Mesenchymal stem cell (in vitro differentiated cells and primary cell): ENCODE data around the gene TTYH3.

Source experiments
- DNase-seq: peaks from one replicate; pipeline ENCODE4 v3.0.0-alpha.2; 2013
- H2AFZ ChIP-seq: one replicate; pipeline ENCODE4 v1.6.1; 2013; ENCODE audit warnings: low read depth, mild to moderate bottlenecking, control low read depth, inconsistent platforms, low read length, moderate library complexity
- H2AK5ac ChIP-seq: 2 replicates; pipeline ENCODE4 v1.6.1; 2013; ENCODE audit warnings: low read length, moderate library complexity, mild to moderate bottlenecking, inconsistent platforms; ENCODE audit not compliant: severe bottlenecking
- H2BK120ac ChIP-seq: one replicate; pipeline ENCODE4 v1.6.1; 2013; ENCODE audit warnings: low read depth, mild to moderate bottlenecking, inconsistent platforms, low read length, moderate library complexity
- H2BK12ac ChIP-seq, 2 experiments: one replicate each; pipeline ENCODE4 v1.6.1; 2013; ENCODE audit warnings: inconsistent platforms in 2 of 2, low read length in 2 of 2, mild to moderate bottlenecking in 2 of 2, moderate library complexity in 2 of 2, control low read depth in 1 of 2
- H2BK15ac ChIP-seq: one replicate; pipeline ENCODE4 v1.6.1; 2013; ENCODE audit warnings: mild to moderate bottlenecking, low read depth, inconsistent platforms; ENCODE audit not compliant: poor library complexity, severe bottlenecking
- H2BK5ac ChIP-seq: 2 replicates; pipeline ENCODE4 v1.6.1; 2013; ENCODE audit warnings: low read depth, mild to moderate bottlenecking, low read length, control low read depth, inconsistent platforms; ENCODE audit not compliant: poor library complexity, severe bottlenecking
- H3K14ac ChIP-seq, 2 experiments: one replicate each; pipeline ENCODE4 v1.6.1; 2013; ENCODE audit warnings: inconsistent platforms in 2 of 2, low read length in 2 of 2, control low read depth in 1 of 2, mild to moderate bottlenecking in 1 of 2, moderate library complexity in 1 of 2
- H3K18ac ChIP-seq, 2 experiments: one replicate each; pipeline ENCODE4 v1.6.1; 2013; ENCODE audit warnings: inconsistent platforms in 2 of 2, low read length in 2 of 2, control low read depth in 1 of 2, low read depth in 1 of 2, mild to moderate bottlenecking in 1 of 2
- H3K23ac ChIP-seq, 2 experiments: one replicate each; pipeline ENCODE4 v1.6.1; 2013; ENCODE audit warnings: inconsistent platforms in 2 of 2, low read length in 2 of 2, mild to moderate bottlenecking in 2 of 2, moderate library complexity in 2 of 2, control low read depth in 1 of 2
- H3K27ac ChIP-seq: 2 replicates; pipeline ENCODE4 v1.5.1; 2013; ENCODE audit warnings: mild to moderate bottlenecking, moderate library complexity, low read length, control low read depth, inconsistent platforms; ENCODE audit not compliant: poor library complexity, severe bottlenecking
- H3K27me3 ChIP-seq, 2 experiments: 2 replicates each; pipeline versions ENCODE4 v1.6.1 to v1.7.0; 2013; ENCODE audit warnings: low read length in 2 of 2, mild to moderate bottlenecking in 2 of 2, moderate library complexity in 2 of 2, control low read depth in 1 of 2, inconsistent platforms in 1 of 2; ENCODE audit not compliant: control insufficient read depth in 1 of 2, insufficient read depth in 1 of 2
- H3K36me3 ChIP-seq, 2 experiments: 2 replicates each; pipeline versions ENCODE4 v1.6.1 to v1.7.0; 2013; ENCODE audit warnings: low read length in 2 of 2, control low read depth in 1 of 2, inconsistent platforms in 1 of 2, low read depth in 1 of 2, mild to moderate bottlenecking in 1 of 2; ENCODE audit not compliant: insufficient read depth in 2 of 2, control insufficient read depth in 1 of 2
- H3K4ac ChIP-seq, 2 experiments: one replicate each; pipeline ENCODE4 v1.6.1; 2013; ENCODE audit warnings: inconsistent platforms in 2 of 2, low read length in 2 of 2, mild to moderate bottlenecking in 2 of 2, moderate library complexity in 2 of 2, control low read depth in 1 of 2, low read depth in 1 of 2
- H3K4me1 ChIP-seq: 2 replicates; pipeline ENCODE4 v1.6.1; 2013; ENCODE audit warnings: low read depth, low read length, control low read depth; ENCODE audit not compliant: control insufficient read depth, insufficient read depth
- H3K4me2 ChIP-seq: 2 replicates; pipeline ENCODE4 v1.6.1; 2013; ENCODE audit warnings: low read length, mild to moderate bottlenecking, inconsistent platforms; ENCODE audit not compliant: poor library complexity, severe bottlenecking
- H3K4me3 ChIP-seq, 2 experiments: 2 replicates each; pipeline versions ENCODE4 v1.5.1 to v1.7.0; 2013; ENCODE audit warnings: low read length in 2 of 2, mild to moderate bottlenecking in 2 of 2, control low read depth in 1 of 2, low read depth in 1 of 2; ENCODE audit not compliant: insufficient read depth in 1 of 2
- H3K79me1 ChIP-seq: replicated peaks from 2 replicates; pipeline ENCODE4 v1.6.1; 2013; ENCODE audit warnings: mild to moderate bottlenecking, control low read depth, low read length, inconsistent platforms; ENCODE audit not compliant: poor library complexity, severe bottlenecking
- H3K9ac ChIP-seq: 2 replicates; pipeline ENCODE4 v1.7.0; 2013; ENCODE audit warnings: mild to moderate bottlenecking, low read length, moderate library complexity
- H3K9me3 ChIP-seq: 2 replicates; pipeline ENCODE4 v1.7.0; 2013; ENCODE audit warnings: mild to moderate bottlenecking, low read length; ENCODE audit not compliant: control insufficient read depth
- H4K8ac ChIP-seq: one replicate; pipeline ENCODE4 v1.6.1; 2013; ENCODE audit warnings: inconsistent platforms, mild to moderate bottlenecking, low read length, moderate library complexity
- H4K91ac ChIP-seq: one replicate; pipeline ENCODE4 v1.6.1; 2013; ENCODE audit warnings: mild to moderate bottlenecking, low read length, inconsistent platforms
- WGBS: methylation state at CpG from one replicate; pipeline ENCODE4 v1.1.7; 2013; ENCODE audit warnings: mixed read lengths; 5-methylcytosine and 5-hydroxymethylcytosine counted together

Gene TTYH3

DNA sequence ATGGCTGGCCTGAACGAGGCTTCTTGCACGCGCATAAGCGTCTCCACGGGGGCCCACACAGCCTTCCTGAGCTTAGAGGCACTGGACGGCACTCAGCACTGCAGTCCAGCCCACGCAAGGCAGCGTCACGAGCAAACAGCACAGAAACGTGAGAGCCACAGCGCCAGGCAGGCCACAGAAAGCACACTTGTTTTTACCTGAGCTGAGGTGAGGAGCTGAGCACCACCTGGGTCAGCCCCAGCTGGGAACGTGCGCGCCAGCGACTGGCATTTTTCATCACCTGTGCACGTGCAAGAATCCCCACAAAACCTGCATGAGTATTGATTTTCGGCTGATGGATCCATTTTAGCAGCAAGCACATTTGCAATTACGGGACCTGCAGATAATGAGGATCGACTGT, 46.3 kb upstream of the TTYH3 start:
- H3K79me1 ChIP-seq = no peaks in the 10 kb centered on the region
- H2AK5ac ChIP-seq = no peak overlapping the region
- H3K4me2 ChIP-seq = no peak overlapping the region
- H4K8ac ChIP-seq = no peak overlapping the region
- no peak overlapping the region for H2BK15ac ChIP-seq
- H3K23ac ChIP-seq = no peak overlapping the region
- H3K9me3 ChIP-seq = no peaks in the 10 kb centered on the region
- no peak for DNase-seq
- no peak overlapping the region for H2BK5ac ChIP-seq
- no peak overlapping the region for H3K4ac ChIP-seq
- no peak overlapping the region for H4K91ac ChIP-seq
- H2BK12ac ChIP-seq = no peak overlapping the region
- no peak overlapping the region for H3K4me3 ChIP-seq
- no peak overlapping the region for H3K9ac ChIP-seq
- no peak overlapping the region for H2BK120ac ChIP-seq
- H2AFZ ChIP-seq = no peak overlapping the region
- no peak overlapping the region for H3K27ac ChIP-seq
- WGBS = 93% methylated on average over 19 of the region's 19 CpGs
- peaks cover 2% of the 10 kb centered on the region for H3K4me1 ChIP-seq
- H3K18ac ChIP-seq = no peak overlapping the region
- H3K14ac ChIP-seq = no peak overlapping the region
- H3K27me3 ChIP-seq = no peaks in the 10 kb centered on the region
- H3K36me3 ChIP-seq = peaks cover 56 to 59% of the 10 kb centered on the region in 2 experiments

DNA sequence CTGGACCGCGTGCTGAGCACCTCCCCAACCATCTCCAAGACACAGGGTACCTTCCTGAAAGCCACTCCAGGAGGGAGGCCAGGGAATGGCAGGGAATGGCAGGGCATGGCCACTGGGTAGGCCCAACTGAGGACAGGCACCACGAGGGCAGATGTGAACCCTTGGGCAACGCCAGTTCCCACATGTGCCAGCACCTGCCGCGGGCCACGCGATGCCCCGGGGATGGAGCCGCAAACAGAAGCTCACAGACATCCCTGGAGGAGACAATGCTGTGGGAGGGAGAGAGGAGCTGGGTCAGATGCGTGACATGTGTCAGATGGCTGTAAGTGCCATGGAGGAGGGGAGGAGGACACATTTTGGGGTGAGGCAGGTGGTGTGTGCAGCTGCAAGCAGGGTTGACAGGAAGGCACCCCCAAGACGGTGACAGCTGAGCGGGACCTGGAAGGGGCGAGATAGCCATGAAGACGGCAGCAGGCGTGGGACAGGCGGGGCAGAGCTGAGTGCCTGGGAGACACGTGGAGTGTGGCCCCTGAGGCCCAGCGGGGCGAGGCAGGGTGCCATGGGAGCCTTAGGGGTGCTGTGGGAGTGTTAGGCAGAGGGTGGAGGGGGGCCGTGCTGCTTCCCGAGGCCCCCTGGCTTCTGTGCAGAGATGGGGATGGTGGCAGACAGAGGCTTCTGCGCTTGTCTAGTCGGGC, 45.3 kb upstream of the TTYH3 start:
- Histone ChIP-seq H3K27ac (no peak overlapping the region), H3K23ac (no peak overlapping the region), H2BK12ac (no peak overlapping the region)

DNA sequence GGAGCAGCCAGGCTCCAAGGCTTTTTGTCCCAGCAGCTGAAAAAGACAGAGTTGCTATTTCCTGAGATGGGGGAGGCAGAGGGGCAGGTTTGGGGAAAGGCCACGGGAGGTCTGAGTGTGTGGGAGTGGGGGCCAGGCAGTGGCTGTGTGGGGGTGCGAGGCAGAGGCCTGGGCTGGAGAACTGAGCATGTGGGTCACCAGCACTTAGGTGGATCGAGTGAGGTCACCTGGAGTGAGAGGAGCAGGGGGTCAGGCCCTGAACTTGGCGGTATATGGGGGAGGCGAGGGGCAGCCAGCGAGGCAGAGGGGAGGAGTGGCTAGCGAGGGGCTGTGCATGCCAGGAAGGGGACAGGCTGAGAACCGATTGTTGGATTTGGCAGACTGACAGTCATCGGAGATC, 44.7 kb upstream of the TTYH3 start:
- Histone ChIP-seq H2AFZ (no peak overlapping the region), H3K36me3 (peaks cover 58 to 67% of the 10 kb centered on the region in 2 experiments), H2AK5ac (no peak overlapping the region), H3K4ac (no peak overlapping the region), H3K4me2 (no peak overlapping the region), H2BK120ac (no peak overlapping the region), H3K9me3 (no peaks in the 10 kb centered on the region), H2BK15ac (no peak overlapping the region), H4K91ac (no peak overlapping the region), H3K4me1 (peaks cover 2% of the 10 kb centered on the region), H3K79me1 (no peaks in the 10 kb centered on the region), H2BK12ac (no peak overlapping the region), H3K27me3 (no peaks in the 10 kb centered on the region), H4K8ac (no peak overlapping the region), H3K14ac (no peak overlapping the region), H2BK5ac (no peak overlapping the region), H3K4me3 (no peak overlapping the region), H3K23ac (no peak overlapping the region), H3K27ac (no peak overlapping the region), H3K9ac (no peak overlapping the region), H3K18ac (no peak overlapping the region)
- WGBS = 94% methylated on average over 9 of the region's 9 CpGs
- no peak for DNase-seq

More for the DNA sequence above, 45.3 kb upstream of the TTYH3 start:
- no peak overlapping the region for H3K14ac ChIP-seq
- H3K4ac ChIP-seq = no peak overlapping the region
- no peak for DNase-seq
- H3K9ac ChIP-seq = no peak overlapping the region
- no peak overlapping the region for H2BK15ac ChIP-seq
- peaks cover 56 to 65% of the 10 kb centered on the region in 2 experiments for H3K36me3 ChIP-seq
- WGBS = 94% methylated on average over 24 of the region's 24 CpGs
- H2BK120ac ChIP-seq = no peak overlapping the region
- no peaks in the 10 kb centered on the region for H3K79me1 ChIP-seq
- H3K4me3 ChIP-seq = no peak overlapping the region
- H3K9me3 ChIP-seq = no peaks in the 10 kb centered on the region
- no peaks in the 10 kb centered on the region for H3K27me3 ChIP-seq
- peaks cover 2% of the 10 kb centered on the region for H3K4me1 ChIP-seq
- no peak overlapping the region for H4K91ac ChIP-seq
- H2BK5ac ChIP-seq = no peak overlapping the region
- H2AFZ ChIP-seq = no peak overlapping the region
- no peak overlapping the region for H3K4me2 ChIP-seq
- no peak overlapping the region for H3K18ac ChIP-seq
- H2AK5ac ChIP-seq = no peak overlapping the region
- H4K8ac ChIP-seq = no peak overlapping the region

DNA sequence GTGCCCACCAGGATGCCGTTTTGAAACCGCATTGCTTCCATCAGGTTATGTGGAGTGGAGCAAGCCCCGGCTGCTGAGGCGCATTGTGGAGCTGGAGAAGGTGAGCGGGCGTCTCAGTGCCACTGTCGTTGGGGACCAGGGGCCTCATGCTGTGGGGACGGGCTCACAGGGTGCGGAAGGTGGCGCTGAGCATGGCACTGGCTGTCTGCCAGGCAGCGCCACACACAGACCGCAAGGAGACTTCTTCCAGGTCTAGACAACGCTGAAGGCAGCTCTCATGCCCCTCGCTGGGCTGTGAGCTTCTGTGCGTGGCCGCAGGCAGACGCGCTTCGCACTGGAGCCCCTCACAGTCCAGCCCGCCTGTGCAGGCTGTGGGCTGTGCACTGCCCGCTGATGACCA, 44.0 kb upstream of the TTYH3 start:
- H2BK12ac ChIP-seq = no peak overlapping the region
- 98% methylated on average over 21 of the region's 21 CpGs for WGBS
- no peak overlapping the region for H3K9ac ChIP-seq
- no peaks in the 10 kb centered on the region for H3K9me3 ChIP-seq
- peak overlapping the region; percentile 31 for H4K91ac ChIP-seq
- H3K4ac ChIP-seq = no peak overlapping the region
- no peak overlapping the region for H3K14ac ChIP-seq
- no peaks in the 10 kb centered on the region for H3K79me1 ChIP-seq
- no peak overlapping the region for H2AK5ac ChIP-seq
- H3K27ac ChIP-seq = no peak overlapping the region
- H3K4me2 ChIP-seq = no peak overlapping the region
- no peak overlapping the region for H2BK5ac ChIP-seq
- no peak overlapping the region for H3K23ac ChIP-seq
- H2BK120ac ChIP-seq = no peak overlapping the region
- no peak overlapping the region for H3K4me3 ChIP-seq
- H3K18ac ChIP-seq = no peak overlapping the region
- H3K4me1 ChIP-seq = peaks cover 2% of the 10 kb centered on the region
- H3K36me3 ChIP-seq = peaks cover 58 to 66% of the 10 kb centered on the region in 2 experiments
- H2AFZ ChIP-seq = no peak overlapping the region
- DNase-seq = no peak
- no peaks in the 10 kb centered on the region for H3K27me3 ChIP-seq
- H4K8ac ChIP-seq = no peak overlapping the region
- H2BK15ac ChIP-seq = no peak overlapping the region
